ENCODE measurements around the gene TBPL2.

- TF ChIP-seq, protein P1, sequence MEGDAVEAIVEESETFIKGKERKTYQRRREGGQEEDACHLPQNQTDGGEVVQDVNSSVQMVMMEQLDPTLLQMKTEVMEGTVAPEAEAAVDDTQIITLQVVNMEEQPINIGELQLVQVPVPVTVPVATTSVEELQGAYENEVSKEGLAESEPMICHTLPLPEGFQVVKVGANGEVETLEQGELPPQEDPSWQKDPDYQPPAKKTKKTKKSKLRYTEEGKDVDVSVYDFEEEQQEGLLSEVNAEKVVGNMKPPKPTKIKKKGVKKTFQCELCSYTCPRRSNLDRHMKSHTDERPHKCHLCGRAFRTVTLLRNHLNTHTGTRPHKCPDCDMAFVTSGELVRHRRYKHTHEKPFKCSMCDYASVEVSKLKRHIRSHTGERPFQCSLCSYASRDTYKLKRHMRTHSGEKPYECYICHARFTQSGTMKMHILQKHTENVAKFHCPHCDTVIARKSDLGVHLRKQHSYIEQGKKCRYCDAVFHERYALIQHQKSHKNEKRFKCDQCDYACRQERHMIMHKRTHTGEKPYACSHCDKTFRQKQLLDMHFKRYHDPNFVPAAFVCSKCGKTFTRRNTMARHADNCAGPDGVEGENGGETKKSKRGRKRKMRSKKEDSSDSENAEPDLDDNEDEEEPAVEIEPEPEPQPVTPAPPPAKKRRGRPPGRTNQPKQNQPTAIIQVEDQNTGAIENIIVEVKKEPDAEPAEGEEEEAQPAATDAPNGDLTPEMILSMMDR (IDR thresholded peaks at IDR 0.05; ENCODE audit: insufficient read depth, low read length), result no peak
- TF ChIP-seq SPI1 (IDR thresholded peaks at IDR 0.05; ENCODE audit: borderline replicate concordance, low read depth), result no peak
- TF ChIP-seq REST (IDR thresholded peaks at IDR 0.05; ENCODE audit: insufficient replicate concordance, low read depth), result no peak
- no peak for TF ChIP-seq GABPA (IDR thresholded peaks at IDR 0.05; ENCODE audit: low read depth)
Observed at GRCh38 chr14:55432628-55433027, 7.8 kb downstream of the TBPL2 start.
